Activated CD4-positive, alpha-beta T cell treated with anti-CD3 and anti-CD28 coated beads, Interleukin-2, amount 50 U/mL, for 48 hours (primary cell): ENCODE data around the gene CCDC69.

ENCODE experiments used
- DNase-seq, 2 experiments: peaks; one replicate each; pipeline ENCODE4 v3.0.0-alpha.2; 2020

CCDC69 gene

DNA sequence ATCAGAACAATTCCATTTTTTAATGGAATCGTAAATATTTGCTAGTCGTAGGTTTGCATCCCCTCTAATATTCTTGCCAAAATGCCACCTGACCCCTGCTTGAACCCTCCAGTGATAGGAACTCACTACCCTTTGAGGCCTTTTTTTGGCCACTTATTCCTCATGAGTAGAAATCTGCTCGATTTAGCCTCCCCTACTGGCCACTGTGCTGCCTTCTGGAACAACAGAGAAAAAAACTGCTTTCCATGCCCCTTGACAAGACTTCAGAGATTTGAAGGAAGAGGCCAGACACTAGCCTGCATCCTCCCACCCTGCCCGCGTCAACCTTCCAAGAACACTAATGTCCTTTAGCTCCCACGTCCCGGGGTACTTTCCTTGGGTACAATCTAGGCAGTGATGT lies 4.1 kb downstream of the CCDC69 start:
- DNase-seq = no peak

- DNase-seq = no peak
Measured at GRCh38 chr5:151219138-151219537, 4.8 kb downstream of the CCDC69 start.

DNA sequence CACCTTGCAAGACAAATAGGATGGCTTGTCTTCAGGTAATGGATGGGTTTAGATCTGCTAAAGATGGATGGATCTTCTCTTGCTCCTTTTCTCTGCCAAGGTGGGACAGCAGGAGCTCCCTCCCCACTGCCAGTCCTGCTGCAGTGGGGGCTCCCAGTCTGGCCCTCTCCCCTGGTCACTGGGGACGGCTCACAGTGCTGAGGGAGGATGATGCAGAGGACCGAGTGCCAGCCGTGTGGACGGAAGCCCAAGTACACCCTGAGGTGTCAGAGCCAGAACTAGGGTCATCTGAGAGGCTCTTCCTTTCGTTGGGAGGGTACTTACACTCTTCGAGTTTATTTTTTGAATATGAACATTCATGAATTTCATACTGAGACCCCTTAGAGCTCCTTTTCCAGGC lies 5.7 kb downstream of the CCDC69 start:
- no peak for DNase-seq

DNA sequence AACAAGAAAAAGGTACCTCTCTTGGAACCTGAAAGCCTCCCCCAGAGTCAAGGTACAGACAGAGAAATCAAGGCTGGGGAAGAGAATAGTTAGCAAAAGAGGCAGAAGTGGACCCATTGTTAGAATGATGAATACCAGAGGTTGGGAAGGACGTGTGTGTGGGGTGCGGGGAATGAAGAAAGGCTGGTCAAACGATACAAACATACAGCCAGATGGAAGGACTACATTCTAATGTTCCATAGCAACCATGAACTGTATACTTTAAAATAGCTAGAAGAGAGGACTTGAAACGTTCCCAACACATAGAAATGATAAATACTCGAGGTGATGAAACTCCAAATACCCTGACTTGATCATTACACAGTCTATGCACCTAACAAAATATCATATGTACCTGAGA lies 7.1 kb downstream of the CCDC69 start:
- no peak for DNase-seq

- DNase-seq = no peak
Measured at GRCh38 chr5:151215546-151215880, 8.4 kb downstream of the CCDC69 start.

DNA sequence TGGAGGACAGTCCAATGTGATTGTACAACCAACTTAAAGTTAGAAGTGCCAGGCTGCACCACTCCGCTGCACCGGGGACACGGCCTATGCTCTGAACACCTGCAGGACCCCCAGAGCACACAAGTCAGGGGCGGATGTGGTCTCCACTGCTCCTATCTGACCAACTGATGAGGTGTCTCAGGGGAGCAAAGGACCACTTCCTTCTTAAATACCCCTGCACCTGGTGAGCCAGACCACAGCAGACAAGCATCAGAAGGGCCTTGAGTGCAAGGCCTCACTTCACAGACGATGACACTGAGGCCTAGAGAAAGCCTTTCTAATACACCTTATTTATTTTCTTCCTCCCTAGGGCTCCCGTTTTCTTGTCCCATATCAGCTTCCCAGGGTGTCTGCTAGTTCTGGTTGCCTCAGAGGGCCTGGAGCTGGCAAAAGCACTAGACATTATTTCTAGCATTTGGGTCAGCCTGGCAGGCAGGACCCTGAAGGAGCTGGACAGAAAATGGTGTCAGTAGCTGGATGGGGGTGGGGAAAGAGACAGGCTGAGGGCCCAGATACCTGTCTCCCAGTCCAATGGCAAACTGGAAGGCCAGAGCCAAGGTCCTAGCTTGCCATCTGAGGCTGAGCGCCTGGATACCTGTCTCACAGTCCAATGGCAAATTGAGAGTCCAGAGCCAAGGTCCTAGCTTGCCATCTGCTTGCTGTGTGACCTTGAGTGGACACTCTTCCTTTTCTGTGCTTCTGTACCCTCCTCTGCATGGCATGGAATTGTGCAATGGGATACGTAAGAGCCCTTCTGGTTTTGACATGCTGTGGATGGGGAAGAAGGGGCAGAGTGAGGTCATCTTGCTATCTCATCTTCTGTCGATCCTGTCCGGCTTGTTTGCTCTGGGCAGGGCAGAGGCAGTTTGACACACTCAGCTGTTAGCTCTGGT lies 9.0 kb downstream of the CCDC69 start:
- DNase-seq = peak; percentile 21 to 32

DNA sequence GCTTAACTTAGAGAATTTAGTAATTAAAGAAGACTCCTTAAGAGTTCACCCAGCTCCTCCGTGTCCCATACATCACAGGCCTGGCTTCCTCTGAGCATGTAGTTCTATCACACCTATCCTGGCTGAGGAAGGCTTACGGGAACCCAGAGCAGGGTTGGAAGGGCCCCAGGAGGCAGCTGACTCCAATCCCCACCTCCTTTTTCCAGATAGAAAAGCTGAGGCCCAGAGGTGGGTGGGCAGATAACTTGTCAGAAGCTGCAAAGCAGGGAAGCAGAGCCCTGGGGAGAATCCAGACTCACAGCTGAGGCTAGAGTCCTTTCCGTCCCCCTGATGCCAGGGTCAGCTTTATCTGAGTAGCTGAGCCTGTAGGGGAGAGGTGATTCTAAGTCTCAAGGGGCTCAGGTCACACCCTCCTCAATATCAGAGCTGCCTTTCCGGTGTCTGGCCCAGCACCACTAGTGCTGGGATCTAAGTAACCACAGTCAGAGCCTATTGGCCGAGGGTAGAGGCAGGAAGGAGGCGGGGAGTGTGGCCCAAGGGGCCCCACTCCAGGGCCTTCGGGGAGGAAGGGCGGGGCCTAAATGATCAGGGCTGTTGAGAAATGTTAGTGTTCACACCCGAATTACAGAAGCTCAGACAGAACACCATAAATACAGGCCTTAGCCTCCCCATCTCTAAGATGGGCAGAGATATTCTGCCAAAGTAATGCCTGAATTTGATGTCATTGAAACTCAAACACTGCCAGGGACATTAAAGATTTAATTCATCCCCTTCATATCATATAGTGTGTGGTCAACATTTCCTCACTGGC lies 9.9 kb downstream of the CCDC69 start:
- peak; percentile 86 to 90 for DNase-seq

GRCh38 chr5:151212406-151212798 lies 11.5 kb downstream of the CCDC69 start:
- no peak for DNase-seq

DNA sequence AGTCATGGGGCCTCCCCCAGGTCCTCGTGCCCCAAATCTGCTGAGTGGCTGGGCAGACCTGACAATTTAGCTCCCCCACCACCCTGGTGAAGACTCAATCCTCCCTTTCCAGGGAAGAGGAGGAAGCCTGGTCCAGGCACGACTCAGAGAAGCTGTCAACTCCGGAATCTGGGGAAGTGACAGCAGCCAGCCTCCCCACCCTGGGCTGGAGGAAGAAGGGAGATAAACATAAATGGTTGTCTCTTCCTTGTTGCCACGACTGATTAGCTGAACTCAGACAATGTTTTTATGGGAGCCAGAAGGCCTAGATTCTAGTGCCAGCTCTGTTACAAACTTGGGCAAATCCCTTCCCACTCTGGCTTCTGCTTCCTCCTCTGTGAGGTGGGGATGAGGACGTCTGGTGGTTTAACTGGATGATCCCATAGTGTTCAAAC lies 15.4 kb downstream of the CCDC69 start:
- no peak for DNase-seq

- peak in 1 of 2 experiments; percentile 2 for DNase-seq
Measured at GRCh38 chr5:151205411-151205810, 18.5 kb downstream of the CCDC69 start.

GRCh38 chr5:151204051-151204450 lies 19.8 kb downstream of the CCDC69 start:
- DNase-seq = peak in 1 of 2 experiments; percentile 1

- DNase-seq = peak; percentile 50 to 64
Measured at GRCh38 chr5:151202381-151203139, 21.3 kb downstream of the CCDC69 start.

GRCh38 chr5:151200913-151201595 lies 22.8 kb downstream of the CCDC69 start:
- DNase-seq = no peak

DNA sequence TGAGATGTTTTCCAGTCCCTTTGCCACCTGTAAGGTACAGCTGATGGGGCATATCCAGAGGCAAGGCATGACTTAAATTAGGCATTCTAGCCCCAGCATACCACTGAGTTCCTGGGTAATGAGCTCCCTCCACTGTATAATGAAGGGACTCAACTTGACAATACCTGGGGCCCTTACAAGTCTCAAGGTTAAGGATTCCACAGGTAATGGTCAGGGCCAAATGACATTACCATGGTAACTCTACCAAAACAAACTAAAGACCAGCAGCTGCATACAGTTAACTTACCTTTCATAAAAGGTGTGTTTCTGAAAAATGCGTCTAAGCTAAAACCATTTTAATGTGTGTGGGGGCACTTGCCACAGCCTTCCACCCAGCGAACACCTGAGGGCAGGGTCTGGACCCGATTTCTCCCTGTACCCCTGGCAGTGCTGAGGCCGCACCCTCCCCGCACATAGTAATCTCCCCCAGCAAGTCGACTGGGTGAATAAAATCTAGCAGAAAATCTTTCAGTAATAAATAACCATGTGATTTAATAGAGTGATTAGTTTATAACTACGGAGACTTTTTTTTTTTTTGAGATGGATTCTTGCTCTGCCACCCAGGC lies 24.2 kb downstream of the CCDC69 start:
- DNase-seq = peak in 1 of 2 experiments; percentile 0

GRCh38 chr5:151198861-151199260 lies 25.0 kb downstream of the CCDC69 start:
- DNase-seq = peak in 1 of 2 experiments; percentile 1

DNA sequence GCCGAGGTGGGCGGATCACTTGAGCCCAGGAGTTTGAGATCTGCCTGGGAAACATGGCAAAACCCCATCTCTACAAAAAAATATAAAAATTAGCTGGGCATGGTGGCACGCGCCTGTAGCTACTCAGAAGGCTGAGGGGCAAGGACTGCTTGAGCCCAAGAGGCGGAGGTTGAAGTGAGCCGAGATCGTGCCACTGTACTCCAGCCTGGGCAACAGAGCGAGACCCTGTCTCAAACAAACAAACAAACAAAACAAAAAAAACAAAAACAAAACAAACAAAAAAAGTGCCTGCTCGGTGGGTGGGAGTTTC lies 26.6 kb downstream of the CCDC69 start:
- peak in 1 of 2 experiments; percentile 1 for DNase-seq

DNA sequence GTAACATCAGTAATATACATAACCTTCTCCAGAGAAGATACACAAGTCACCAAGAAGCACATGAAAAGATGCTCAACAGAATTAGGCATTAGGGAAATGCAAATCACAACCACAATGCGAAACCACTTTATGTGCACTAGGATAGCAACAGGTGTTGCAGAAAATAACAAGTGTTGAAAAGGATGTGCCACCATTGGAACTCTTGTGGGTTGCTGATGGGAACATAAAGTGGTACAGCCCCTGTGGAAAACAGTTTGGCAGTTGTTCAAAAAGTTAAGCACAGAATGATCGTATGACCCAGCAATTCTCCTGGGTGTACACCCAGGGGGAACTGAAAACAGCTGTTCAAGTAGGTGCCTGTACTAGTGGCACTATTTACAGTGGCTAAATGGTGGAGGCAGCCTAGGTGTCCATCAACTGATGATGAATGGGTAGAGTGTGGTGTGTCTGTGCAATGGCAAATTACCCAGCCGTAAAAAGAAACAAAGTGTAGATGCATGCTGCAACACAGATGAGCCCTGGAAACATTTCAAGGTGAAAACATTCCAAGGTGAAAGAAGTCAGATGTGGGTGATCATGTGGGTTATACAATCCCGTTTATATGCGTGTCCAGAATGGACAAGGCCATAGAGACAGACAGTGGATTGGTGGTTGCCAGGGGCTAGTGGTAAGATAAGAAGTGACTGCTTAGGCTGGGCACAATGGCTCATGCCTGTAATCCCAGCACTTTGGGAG lies 27.2 kb downstream of the CCDC69 start:
- peak in 1 of 2 experiments; percentile 2 for DNase-seq

- DNase-seq = peak; percentile 17 to 19
Measured at GRCh38 chr5:151195622-151196021, 28.3 kb downstream of the CCDC69 start.

- DNase-seq = no peak
Measured at GRCh38 chr5:151192626-151193025, 31.3 kb downstream of the CCDC69 start.

GRCh38 chr5:151191661-151192060 lies 32.2 kb downstream of the CCDC69 start:
- peak in 1 of 2 experiments; percentile 0 for DNase-seq

DNA sequence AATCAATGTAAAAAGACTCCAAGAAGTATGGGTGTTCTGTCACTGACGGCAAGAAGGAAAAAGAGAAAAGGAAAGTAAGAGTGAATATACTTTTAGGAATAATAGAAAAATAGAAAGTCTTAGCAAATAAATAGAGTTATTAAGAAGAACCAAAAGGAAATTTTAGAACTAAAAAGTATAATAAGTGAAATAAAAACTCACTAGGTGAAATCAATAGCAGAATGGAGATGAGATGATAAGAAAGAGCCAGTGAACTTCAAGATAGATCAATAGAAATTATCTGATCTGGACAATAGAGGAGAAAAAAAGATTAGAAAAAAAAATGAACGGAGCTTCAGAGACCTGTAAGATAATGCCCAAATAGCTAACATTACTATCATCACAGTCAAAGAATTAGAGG lies 34.7 kb downstream of the CCDC69 start:
- no peak for DNase-seq
